HEK293 (cell line): ENCODE data around the gene MRRF.

Experiments used
- CTCF ChIA-PET: fragments of 350-600 bp; formaldehyde crosslinking; extraction: SDS; loops from one replicate; lab custom pipeline; 2021; ENCODE audit warnings: antibody characterized with exemption; lab: Yijun Ruan, JAX
- POLR2A ChIA-PET: fragments of 300-600 bp; formaldehyde crosslinking; extraction: SDS; loops from one replicate; lab custom pipeline; 2020; ENCODE audit warnings: antibody characterized with exemption, inconsistent platforms; lab: Yijun Ruan, JAX
- H3K27ac ChIP-seq: fragments of 200-500 bp; sonication (Bioruptor generic); 2 replicates; pipeline ENCODE4 v1.5.1; 2014; ENCODE audit warnings: low read depth, low read length, control low read depth, inconsistent platforms; ENCODE audit errors: extremely low read depth
- H3K36me3 ChIP-seq, 2 experiments: fragments of 200-500 bp in 1 of 2; sonication (Bioruptor generic) in 1 of 2; 1 replicate in 1 of 2; 2 replicates in 1 of 2; pipeline ENCODE4 v1.5.1; 2014 to 2017; ENCODE audit warnings: inconsistent platforms in 2 of 2, low read length in 2 of 2; ENCODE audit not compliant: control insufficient read depth in 2 of 2, insufficient read depth in 1 of 2
- H3K4me1 ChIP-seq: fragments of 200-500 bp; sonication (Bioruptor generic); 2 replicates; pipeline ENCODE4 v1.5.1; 2014; ENCODE audit warnings: mild to moderate bottlenecking, low read length, inconsistent platforms; ENCODE audit not compliant: control insufficient read depth, insufficient read depth
- H3K4me3 ChIP-seq: 2 replicates; pipeline ENCODE4 v1.5.1; 2011; ENCODE audit warnings: low read depth, mild to moderate bottlenecking, control low read depth, low read length, moderate library complexity
- H3K9me3 ChIP-seq: fragments of 200-500 bp; sonication (Bioruptor generic); 2 replicates; pipeline ENCODE4 v1.5.1; 2014; ENCODE audit warnings: low read depth, low read length, inconsistent platforms; ENCODE audit not compliant: control insufficient read depth, insufficient read depth
- BCL11B ChIP-seq: fragments of 450-650 bp; formaldehyde crosslinking; IDR thresholded peaks from 2 replicates; pipeline ENCODE4 v1.5.1; 2016; ENCODE audit warnings: low read depth, missing biosample characterization, missing genetic modification characterization
- GFI1B ChIP-seq: fragments of 450-650 bp; formaldehyde crosslinking; IDR thresholded peaks from 2 replicates; pipeline ENCODE4 v1.5.1; 2016; ENCODE audit warnings: missing biosample characterization, missing genetic modification characterization
- HOXC10 ChIP-seq: sonication (generic); formaldehyde crosslinking; IDR thresholded peaks from 2 replicates; pipeline ENCODE4 v1.8.1; 2023; ENCODE audit warnings: mild to moderate bottlenecking, missing genetic modification reagents
- KLF9 ChIP-seq: fragments of 450-650 bp; formaldehyde crosslinking; IDR thresholded peaks from 2 replicates; pipeline ENCODE4 v1.5.1; 2016; ENCODE audit warnings: missing biosample characterization, missing genetic modification characterization, low read depth
- MZF1 ChIP-seq: fragments of 450-650 bp; formaldehyde crosslinking; IDR thresholded peaks from 2 replicates; pipeline ENCODE4 v1.5.1; 2017; ENCODE audit warnings: missing biosample characterization, missing genetic modification characterization, borderline replicate concordance
- ZBTB8A ChIP-seq: fragments of 450-650 bp; formaldehyde crosslinking; IDR thresholded peaks from 2 replicates; pipeline ENCODE4 v1.5.1; 2016; ENCODE audit warnings: missing biosample characterization, missing genetic modification characterization
- ZIC2 ChIP-seq: fragments of 450-650 bp; formaldehyde crosslinking; IDR thresholded peaks from 2 replicates; pipeline ENCODE4 v1.5.1; 2016; ENCODE audit warnings: missing biosample characterization, missing genetic modification characterization
- ZNF175 ChIP-seq: fragments of 450-650 bp; formaldehyde crosslinking; IDR thresholded peaks from 2 replicates; pipeline ENCODE4 v1.5.1; 2016; ENCODE audit warnings: missing biosample characterization, missing genetic modification characterization
- ZNF239 ChIP-seq: fragments of 450-650 bp; formaldehyde crosslinking; IDR thresholded peaks from 2 replicates; pipeline ENCODE4 v1.5.1; 2016; ENCODE audit warnings: missing biosample characterization, missing genetic modification characterization
- ZNF473 ChIP-seq: fragments of 450-650 bp; formaldehyde crosslinking; IDR thresholded peaks from 2 replicates; pipeline ENCODE4 v1.5.1; 2017; ENCODE audit warnings: missing biosample characterization, missing genetic modification characterization
- ZNF600 ChIP-seq: fragments of 450-650 bp; formaldehyde crosslinking; IDR thresholded peaks from 2 replicates; pipeline ENCODE4 v1.5.1; 2016; ENCODE audit warnings: missing biosample characterization, missing genetic modification characterization
- ZNF610 ChIP-seq: fragments of 450-650 bp; formaldehyde crosslinking; IDR thresholded peaks from 2 replicates; pipeline ENCODE4 v1.5.1; 2016; ENCODE audit warnings: missing biosample characterization, missing genetic modification characterization, borderline replicate concordance
- ZNF623 ChIP-seq: fragments of 450-650 bp; formaldehyde crosslinking; IDR thresholded peaks from 2 replicates; pipeline ENCODE4 v1.5.1; 2016; ENCODE audit warnings: missing biosample characterization, missing genetic modification characterization
- ZNF670 ChIP-seq: fragments of 450-650 bp; formaldehyde crosslinking; IDR thresholded peaks from 2 replicates; pipeline ENCODE4 v1.5.1; 2016; ENCODE audit warnings: missing biosample characterization, missing genetic modification characterization, low read depth
- ZNF707 ChIP-seq: fragments of 450-650 bp; formaldehyde crosslinking; IDR thresholded peaks from 2 replicates; pipeline ENCODE4 v1.5.1; 2016; ENCODE audit warnings: missing biosample characterization, missing genetic modification characterization
- TF ChIP-seq, protein P1 (sequence below): fragments of 450-650 bp; formaldehyde crosslinking; IDR thresholded peaks from 2 replicates; pipeline ENCODE4 v1.5.1; 2017; ENCODE audit warnings: missing biosample characterization, missing genetic modification characterization
- TF ChIP-seq, protein P2 (sequence below): fragments of 450-650 bp; formaldehyde crosslinking; IDR thresholded peaks from 2 replicates; pipeline ENCODE4 v1.5.1; 2016; ENCODE audit warnings: missing biosample characterization, missing genetic modification characterization, borderline replicate concordance
- TF ChIP-seq, protein P3 (sequence below): fragments of 450-650 bp; formaldehyde crosslinking; IDR thresholded peaks from 2 replicates; pipeline ENCODE4 v1.5.1; 2017; ENCODE audit warnings: missing biosample characterization, missing genetic modification characterization
- TF ChIP-seq, protein P4 (sequence below): fragments of 450-650 bp; formaldehyde crosslinking; IDR thresholded peaks from 2 replicates; pipeline ENCODE4 v1.5.1; 2016; ENCODE audit warnings: missing biosample characterization, missing genetic modification characterization

The MRRF gene

GRCh38 chr9:122337556-122337929, 72.9 kb downstream of the MRRF start:
- POLR2A ChIA-PET: interaction anchor here (1.1 kb wide), 1 partner anchor 13 kb away, joined by 3 read pairs; no protein-coding TSS in a partner anchor
- Histone ChIP-seq H3K27ac (no peak overlapping the region), H3K36me3 (no peaks in the 10 kb centered on the region), H3K4me3 (no peak overlapping the region), H3K4me1 (no peaks in the 10 kb centered on the region), H3K9me3 (no peaks in the 10 kb centered on the region)
- CTCF ChIA-PET: interaction anchor here (1.6 kb wide), 1 partner anchor 213 kb away, joined by 7 read pairs; no protein-coding TSS in a partner anchor
- no peak for TF ChIP-seq ZNF239 (tag by site-specific recombination)
- TF ChIP-seq ZNF473 (tag by site-specific recombination): no peak
- TF ChIP-seq ZIC2 (tag by site-specific recombination): no peak
- TF ChIP-seq ZNF600 (tag by site-specific recombination): no peak
- TF ChIP-seq, protein P1, sequence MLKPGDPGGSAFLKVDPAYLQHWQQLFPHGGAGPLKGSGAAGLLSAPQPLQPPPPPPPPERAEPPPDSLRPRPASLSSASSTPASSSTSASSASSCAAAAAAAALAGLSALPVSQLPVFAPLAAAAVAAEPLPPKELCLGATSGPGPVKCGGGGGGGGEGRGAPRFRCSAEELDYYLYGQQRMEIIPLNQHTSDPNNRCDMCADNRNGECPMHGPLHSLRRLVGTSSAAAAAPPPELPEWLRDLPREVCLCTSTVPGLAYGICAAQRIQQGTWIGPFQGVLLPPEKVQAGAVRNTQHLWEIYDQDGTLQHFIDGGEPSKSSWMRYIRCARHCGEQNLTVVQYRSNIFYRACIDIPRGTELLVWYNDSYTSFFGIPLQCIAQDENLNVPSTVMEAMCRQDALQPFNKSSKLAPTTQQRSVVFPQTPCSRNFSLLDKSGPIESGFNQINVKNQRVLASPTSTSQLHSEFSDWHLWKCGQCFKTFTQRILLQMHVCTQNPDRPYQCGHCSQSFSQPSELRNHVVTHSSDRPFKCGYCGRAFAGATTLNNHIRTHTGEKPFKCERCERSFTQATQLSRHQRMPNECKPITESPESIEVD: no peak
- no peak for TF ChIP-seq KLF9 (tag by site-specific recombination)
- no peak for TF ChIP-seq BCL11B
- TF ChIP-seq ZNF610 (tag by site-specific recombination): no peak
- no peak for TF ChIP-seq ZBTB8A
- TF ChIP-seq HOXC10 (CRISPR knock-in tag): no peak
- TF ChIP-seq, protein P2, sequence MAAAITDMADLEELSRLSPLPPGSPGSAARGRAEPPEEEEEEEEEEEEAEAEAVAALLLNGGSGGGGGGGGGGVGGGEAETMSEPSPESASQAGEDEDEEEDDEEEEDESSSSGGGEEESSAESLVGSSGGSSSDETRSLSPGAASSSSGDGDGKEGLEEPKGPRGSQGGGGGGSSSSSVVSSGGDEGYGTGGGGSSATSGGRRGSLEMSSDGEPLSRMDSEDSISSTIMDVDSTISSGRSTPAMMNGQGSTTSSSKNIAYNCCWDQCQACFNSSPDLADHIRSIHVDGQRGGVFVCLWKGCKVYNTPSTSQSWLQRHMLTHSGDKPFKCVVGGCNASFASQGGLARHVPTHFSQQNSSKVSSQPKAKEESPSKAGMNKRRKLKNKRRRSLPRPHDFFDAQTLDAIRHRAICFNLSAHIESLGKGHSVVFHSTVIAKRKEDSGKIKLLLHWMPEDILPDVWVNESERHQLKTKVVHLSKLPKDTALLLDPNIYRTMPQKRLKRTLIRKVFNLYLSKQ (tag by site-specific recombination): no peak
- TF ChIP-seq ZNF707 (tag by site-specific recombination): no peak
- TF ChIP-seq, protein P3, sequence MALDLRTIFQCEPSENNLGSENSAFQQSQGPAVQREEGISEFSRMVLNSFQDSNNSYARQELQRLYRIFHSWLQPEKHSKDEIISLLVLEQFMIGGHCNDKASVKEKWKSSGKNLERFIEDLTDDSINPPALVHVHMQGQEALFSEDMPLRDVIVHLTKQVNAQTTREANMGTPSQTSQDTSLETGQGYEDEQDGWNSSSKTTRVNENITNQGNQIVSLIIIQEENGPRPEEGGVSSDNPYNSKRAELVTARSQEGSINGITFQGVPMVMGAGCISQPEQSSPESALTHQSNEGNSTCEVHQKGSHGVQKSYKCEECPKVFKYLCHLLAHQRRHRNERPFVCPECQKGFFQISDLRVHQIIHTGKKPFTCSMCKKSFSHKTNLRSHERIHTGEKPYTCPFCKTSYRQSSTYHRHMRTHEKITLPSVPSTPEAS (tag by site-specific recombination): no peak

GRCh38 chr9:122338536-122338935, 73.9 kb downstream of the MRRF start:
- Histone ChIP-seq H3K4me1 (no peaks in the 10 kb centered on the region), H3K36me3 (no peaks in the 10 kb centered on the region), H3K9me3 (no peaks in the 10 kb centered on the region), H3K4me3 (no peak overlapping the region), H3K27ac (no peak overlapping the region)
- TF ChIP-seq ZNF623 (no peak), MZF1 (tag by site-specific recombination) (no peak), GFI1B (tag by site-specific recombination) (no peak), ZNF175 (tag by site-specific recombination) (no peak), ZNF670 (no peak)
- TF ChIP-seq, protein P4, sequence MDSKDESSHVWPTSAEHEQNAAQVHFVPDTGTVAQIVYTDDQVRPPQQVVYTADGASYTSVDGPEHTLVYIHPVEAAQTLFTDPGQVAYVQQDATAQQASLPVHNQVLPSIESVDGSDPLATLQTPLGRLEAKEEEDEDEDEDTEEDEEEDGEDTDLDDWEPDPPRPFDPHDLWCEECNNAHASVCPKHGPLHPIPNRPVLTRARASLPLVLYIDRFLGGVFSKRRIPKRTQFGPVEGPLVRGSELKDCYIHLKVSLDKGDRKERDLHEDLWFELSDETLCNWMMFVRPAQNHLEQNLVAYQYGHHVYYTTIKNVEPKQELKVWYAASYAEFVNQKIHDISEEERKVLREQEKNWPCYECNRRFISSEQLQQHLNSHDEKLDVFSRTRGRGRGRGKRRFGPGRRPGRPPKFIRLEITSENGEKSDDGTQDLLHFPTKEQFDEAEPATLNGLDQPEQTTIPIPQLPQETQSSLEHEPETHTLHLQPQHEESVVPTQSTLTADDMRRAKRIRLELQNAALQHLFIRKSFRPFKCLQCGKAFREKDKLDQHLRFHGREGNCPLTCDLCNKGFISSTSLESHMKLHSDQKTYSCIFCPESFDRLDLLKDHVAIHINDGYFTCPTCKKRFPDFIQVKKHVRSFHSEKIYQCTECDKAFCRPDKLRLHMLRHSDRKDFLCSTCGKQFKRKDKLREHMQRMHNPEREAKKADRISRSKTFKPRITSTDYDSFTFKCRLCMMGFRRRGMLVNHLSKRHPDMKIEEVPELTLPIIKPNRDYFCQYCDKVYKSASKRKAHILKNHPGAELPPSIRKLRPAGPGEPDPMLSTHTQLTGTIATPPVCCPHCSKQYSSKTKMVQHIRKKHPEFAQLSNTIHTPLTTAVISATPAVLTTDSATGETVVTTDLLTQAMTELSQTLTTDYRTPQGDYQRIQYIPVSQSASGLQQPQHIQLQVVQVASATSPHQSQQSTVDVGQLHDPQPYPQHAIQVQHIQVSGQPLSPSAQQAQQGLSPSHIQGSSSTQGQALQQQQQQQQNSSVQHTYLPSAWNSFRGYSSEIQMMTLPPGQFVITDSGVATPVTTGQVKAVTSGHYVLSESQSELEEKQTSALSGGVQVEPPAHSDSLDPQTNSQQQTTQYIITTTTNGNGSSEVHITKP (tag by site-specific recombination): no peak
- CTCF ChIA-PET: interaction anchor here (2.6 kb wide), 1 partner anchor 214 kb away, joined by 19 read pairs; no protein-coding TSS in a partner anchor
- POLR2A ChIA-PET: interaction anchor here (0.6 to 1.1 kb wide), 2 partner anchors 12 to 210 kb away, joined by 3 to 7 read pairs; no protein-coding TSS in a partner anchor
